ENCODE results near the gene ARHGAP1.
A peak's percentile ranks its signal among the peaks of the same experiment; 100 is the strongest.

Gene ARHGAP1

GRCh38 chr11:46700241-46701077 lies at the start of gene ARHGAP1, which contains the start of gene ZNF408:
ARHGAP1 (minus strand) TSS chr11:46700619; CDS start chr11:46696107, 4,512 bp downstream.
ZNF408 (plus strand) TSS chr11:46701031; CDS start chr11:46701048, 17 bp downstream.
- peak; percentile 91 for DNase-seq (ENCODE audit: insufficient read length, low spot score)
- FAIRE-seq: peak; percentile 99

- FAIRE-seq (no peak), DNase-seq (ENCODE audit: insufficient read length, low spot score) (no peak)
These were observed 46.7 kb upstream of the ARHGAP1 start for GRCh38 chr11:46747150-46747549.

DNA sequence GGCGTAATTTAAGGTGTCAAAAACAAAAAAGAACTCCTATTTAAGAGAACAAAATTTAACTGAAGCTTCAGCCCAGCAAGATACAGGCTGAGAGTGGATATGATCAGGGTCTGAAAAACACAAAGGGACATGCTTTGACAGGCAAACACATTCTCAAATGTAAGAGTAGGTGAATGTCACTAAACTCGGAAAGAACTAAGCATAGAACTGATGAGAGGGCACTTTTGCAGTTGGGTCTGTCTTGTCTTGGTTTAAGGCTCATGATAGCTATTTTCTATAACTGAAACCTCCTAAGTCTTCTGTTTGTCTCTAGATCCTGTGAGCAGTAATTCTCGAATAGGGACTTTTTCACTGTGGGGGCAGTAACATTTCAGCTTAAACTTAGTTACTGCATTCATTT lies 45.6 kb upstream of the ARHGAP1 start:
- DNase-seq (ENCODE audit: insufficient read length, low spot score): no peak
- FAIRE-seq: no peak

GRCh38 chr11:46745328-46745727 lies 44.9 kb upstream of the ARHGAP1 start:
- no peak for FAIRE-seq
- no peak for DNase-seq (ENCODE audit: insufficient read length, low spot score)

GRCh38 chr11:46743693-46744339 lies 43.4 kb upstream of the ARHGAP1 start:
- DNase-seq (ENCODE audit: insufficient read length, low spot score) (no peak), FAIRE-seq (no peak)

- FAIRE-seq (no peak), DNase-seq (ENCODE audit: insufficient read length, low spot score) (no peak)
These were observed 42.6 kb upstream of the ARHGAP1 start for GRCh38 chr11:46743043-46743442.

DNA sequence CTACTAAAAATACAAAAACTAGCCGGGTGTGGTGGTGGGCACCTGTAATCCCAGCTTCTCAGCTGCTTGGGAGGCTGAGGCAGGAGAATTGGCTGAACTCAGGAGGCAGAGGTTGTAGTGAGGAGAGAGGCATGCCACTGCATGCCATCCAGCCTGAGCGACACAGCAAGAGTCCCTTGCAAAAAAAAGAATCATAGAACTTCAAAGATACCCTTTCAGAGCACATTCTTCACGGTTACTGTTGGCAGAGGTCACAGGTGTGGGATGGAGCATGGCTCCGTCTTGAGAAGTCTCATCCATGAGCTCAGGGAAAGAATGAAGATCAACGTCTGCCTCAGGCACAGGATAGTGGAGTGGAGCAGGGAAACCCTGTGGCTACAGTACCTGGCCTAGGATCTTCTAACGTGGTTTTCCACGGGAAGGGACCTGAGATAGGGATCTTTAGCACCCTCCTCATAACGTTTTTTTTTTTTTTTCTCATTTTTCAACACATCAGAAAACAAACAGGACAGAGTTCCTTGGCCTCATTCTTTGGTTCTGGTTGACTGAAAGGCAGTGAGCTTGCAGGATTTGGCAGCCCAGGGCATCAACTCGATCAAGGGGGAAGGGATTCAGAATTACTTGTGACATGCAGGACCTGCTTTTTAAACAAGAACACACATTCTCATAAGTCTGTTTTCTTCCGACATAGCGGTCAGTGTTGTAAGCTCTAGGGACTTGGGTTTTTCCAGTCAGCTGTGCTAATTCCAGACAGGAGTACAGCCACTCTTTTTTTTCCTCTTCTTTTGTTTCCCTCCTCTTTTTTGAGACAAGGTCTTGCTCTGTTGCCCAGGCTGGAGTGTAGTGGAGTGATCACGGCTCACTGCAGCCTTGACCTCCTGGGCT lies 41.4 kb upstream of the ARHGAP1 start:
- FAIRE-seq (no peak), DNase-seq (ENCODE audit: insufficient read length, low spot score) (no peak)

GRCh38 chr11:46738887-46739286 lies 38.5 kb upstream of the ARHGAP1 start:
- no peak for DNase-seq (ENCODE audit: insufficient read length, low spot score)
- FAIRE-seq: no peak

DNA sequence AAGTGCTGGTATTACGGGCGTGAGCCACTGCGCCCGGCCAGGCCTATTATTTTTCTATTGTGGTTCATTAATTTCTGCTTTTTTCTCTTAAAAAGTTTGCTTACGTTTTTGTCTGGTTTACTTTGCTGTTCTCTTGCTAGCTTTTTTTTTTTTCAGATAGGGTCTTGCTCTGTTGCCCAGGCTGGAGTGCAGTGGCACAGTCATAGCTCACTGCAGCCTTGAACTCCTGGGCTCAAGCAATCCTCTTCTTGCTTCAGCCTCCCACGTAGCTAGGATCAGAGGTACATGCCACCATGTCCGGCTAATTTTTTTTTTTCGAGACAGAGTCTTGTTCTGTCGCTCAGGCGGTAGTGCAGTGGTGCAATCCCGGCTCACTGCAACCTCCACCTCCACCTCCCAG lies 37.3 kb upstream of the ARHGAP1 start:
- DNase-seq (ENCODE audit: insufficient read length, low spot score): no peak
- no peak for FAIRE-seq

DNA sequence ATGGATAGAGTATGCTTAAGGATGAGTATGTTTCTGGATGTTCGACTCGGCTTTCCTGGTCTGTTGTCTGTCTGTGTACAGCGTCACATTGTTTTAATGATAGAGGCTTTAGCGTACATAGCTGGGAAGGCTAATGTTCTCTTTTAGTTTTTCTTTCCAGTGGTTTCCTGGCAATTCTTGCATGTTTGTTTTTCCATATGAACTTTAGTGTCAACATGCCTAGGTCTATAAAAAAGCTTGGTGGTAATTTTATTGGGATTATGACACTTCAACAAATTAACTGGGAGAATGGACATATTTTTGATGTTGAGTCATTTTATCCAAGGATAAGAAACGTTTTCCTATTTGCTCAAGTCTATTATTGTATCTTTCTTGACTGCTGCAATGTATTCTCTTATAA lies 36.2 kb upstream of the ARHGAP1 start:
- no peak for DNase-seq (ENCODE audit: insufficient read length, low spot score)
- FAIRE-seq: no peak

- FAIRE-seq: no peak
- DNase-seq (ENCODE audit: insufficient read length, low spot score): no peak
These were observed 35.7 kb upstream of the ARHGAP1 start for GRCh38 chr11:46736146-46736545.

DNA sequence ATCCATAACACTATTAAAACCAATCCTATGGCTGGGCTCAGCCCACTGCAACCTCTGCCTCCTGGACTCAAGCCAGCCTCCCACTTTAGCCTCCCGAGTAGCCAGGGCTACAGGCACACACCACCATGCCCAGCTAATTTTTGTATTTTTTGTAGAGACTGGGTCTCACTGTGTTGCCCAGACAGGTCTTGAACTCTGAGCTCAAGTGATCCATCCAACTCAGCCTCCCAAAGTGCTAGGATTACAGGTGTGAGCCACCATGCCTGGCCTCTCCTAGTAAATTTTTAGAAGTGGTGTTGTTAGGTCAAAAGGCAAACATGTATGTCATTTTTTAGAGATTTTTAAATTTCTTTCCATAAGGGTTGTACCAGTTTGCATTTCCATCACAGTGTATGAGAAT lies 32.8 kb upstream of the ARHGAP1 start:
- FAIRE-seq (no peak), DNase-seq (ENCODE audit: insufficient read length, low spot score) (no peak)

DNA sequence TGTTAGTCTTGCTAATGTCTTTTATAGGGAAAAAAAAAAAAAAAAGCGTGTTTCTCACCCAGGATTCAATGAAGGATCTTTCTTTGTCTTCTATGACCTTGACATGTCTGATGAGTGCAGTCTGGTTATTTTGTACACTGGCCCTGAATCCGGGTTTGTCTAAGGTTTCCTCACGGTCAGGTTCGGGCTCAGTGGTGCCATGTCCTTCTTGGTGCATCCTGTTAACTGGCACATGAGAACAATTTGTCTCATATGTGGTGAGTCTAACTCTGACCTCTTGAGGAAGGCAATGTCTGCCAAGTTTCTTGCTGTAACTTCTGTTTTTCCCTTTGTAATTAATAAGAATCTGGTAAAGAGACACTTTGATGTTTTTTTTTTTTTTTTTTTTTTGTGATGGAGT lies 31.1 kb upstream of the ARHGAP1 start:
- no peak for DNase-seq (ENCODE audit: insufficient read length, low spot score)
- FAIRE-seq: no peak

- FAIRE-seq (no peak), DNase-seq (ENCODE audit: insufficient read length, low spot score) (no peak)
These were observed 28.9 kb upstream of the ARHGAP1 start for GRCh38 chr11:46729110-46730027.

GRCh38 chr11:46728659-46729040 lies 28.2 kb upstream of the ARHGAP1 start:
- FAIRE-seq (no peak), DNase-seq (ENCODE audit: insufficient read length, low spot score) (no peak)

GRCh38 chr11:46727952-46728658 lies 27.7 kb upstream of the ARHGAP1 start:
- FAIRE-seq: no peak

DNA sequence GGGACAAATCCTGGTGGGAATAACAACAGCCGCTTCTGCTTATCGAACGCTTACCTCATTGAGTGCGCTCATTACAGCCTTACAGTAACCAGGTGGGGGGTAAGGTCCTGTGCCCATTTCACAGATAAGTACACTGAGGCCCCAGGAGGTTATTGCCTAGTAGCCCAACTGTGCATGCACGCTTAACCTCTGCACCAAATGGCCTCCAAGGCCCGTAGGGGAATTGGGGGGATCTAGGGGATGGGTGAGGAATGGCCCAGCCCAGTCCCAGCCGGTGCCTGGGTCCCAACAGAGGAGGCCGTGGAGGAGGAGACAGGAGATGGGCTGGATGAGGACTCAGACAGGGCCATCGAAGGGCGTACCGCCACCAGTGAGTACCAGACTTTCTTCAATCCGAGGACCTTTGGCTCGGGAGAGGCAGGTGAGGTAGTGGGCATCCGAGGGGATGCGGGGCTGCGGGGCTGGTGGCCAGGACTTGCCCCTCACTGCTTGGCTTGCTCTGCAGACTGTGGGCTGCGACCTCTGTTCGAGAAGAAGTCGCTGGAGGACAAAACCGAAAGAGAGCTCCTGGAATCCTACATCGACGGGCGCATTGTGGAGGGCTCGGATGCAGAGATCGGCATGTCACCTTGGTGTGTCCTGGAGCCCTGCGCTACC lies 25.9 kb upstream of the ARHGAP1 start:
- no peak for FAIRE-seq
- no peak for DNase-seq (ENCODE audit: insufficient read length, low spot score)

More at GRCh38 chr11:46727952-46728658, 27.7 kb upstream of the ARHGAP1 start:
- DNase-seq (ENCODE audit: insufficient read length, low spot score): no peak

- no peak for DNase-seq (ENCODE audit: insufficient read length, low spot score)
- no peak for FAIRE-seq
These were observed 25.2 kb upstream of the ARHGAP1 start for GRCh38 chr11:46725338-46726205.

Data from GM19239 (cell line).